Caco-2 (cell line): ENCODE measurements around the gene ZNF630. TPM values are rescaled to one million over a fixed set of nuclear protein-coding genes. Genes with fewer than 3 reads are reported as not detected.

Experiments
- BruUV-seq: library from RNA; stranded (reverse); fragments of 400-500 nt; replicated peaks from 2 replicates; lab custom pipeline; 2021; lab: Mats Ljungman, UMichigan
- CTCF ChIA-PET: fragments of 300-600 bp; sonication (Branson Sonifier 250); formaldehyde crosslinking; loops from one replicate; lab custom pipeline; 2022; ENCODE audit warnings: antibody characterized with exemption; lab: Charles Lee
- POLR2A ChIA-PET: fragments of 300-600 bp; sonication (Branson Sonifier 250); formaldehyde crosslinking; loops from one replicate; lab custom pipeline; 2022; ENCODE audit warnings: antibody characterized with exemption; lab: Charles Lee
- DNase-seq, 2 experiments: peaks; one replicate each; pipeline versions ENCODE4 v3.0.0 to v3.0.0-alpha.2; 2020 to 2022
- H3K27me3 ChIP-seq: replicated peaks from 2 replicates; pipeline ENCODE4 v1.6.0; 2011; ENCODE audit warnings: low read length; ENCODE audit not compliant: control insufficient read depth, insufficient read depth
- H3K36me3 ChIP-seq: 2 replicates; pipeline ENCODE4 v1.5.1; 2011; ENCODE audit warnings: low read length; ENCODE audit not compliant: control insufficient read depth, insufficient read depth
- H3K4me1 ChIP-seq: fragments of 250-450 bp; sonication (Bioruptor Pico); 2 replicates; pipeline ENCODE4 v1.5.1; 2020; ENCODE audit warnings: mild to moderate bottlenecking
- H3K4me3 ChIP-seq: 2 replicates; pipeline ENCODE4 v1.5.1; 2011; ENCODE audit warnings: low read depth, mild to moderate bottlenecking, control low read depth, low read length
- H3K9me3 ChIP-seq: fragments of 250-450 bp; sonication (Bioruptor Pico); 2 replicates; pipeline ENCODE4 v1.5.1; 2020; ENCODE audit warnings: mild to moderate bottlenecking, moderate library complexity
- H3K27ac Mint-ChIP-seq: one replicate; pipeline ENCODE4 v1.8.0; 2022; ENCODE audit warnings: mixed read lengths; ENCODE audit not compliant: unreplicated experiment
- H3K27me3 Mint-ChIP-seq: one replicate; pipeline ENCODE4 v1.8.0; 2022; ENCODE audit warnings: mixed read lengths; ENCODE audit not compliant: insufficient read depth, unreplicated experiment
- H3K36me3 Mint-ChIP-seq: one replicate; pipeline ENCODE4 v1.8.0; 2022; ENCODE audit warnings: mild to moderate bottlenecking, mixed read lengths; ENCODE audit not compliant: insufficient read depth, unreplicated experiment
- H3K4me1 Mint-ChIP-seq: one replicate; pipeline ENCODE4 v1.8.0; 2022; ENCODE audit warnings: low read depth, mixed read lengths; ENCODE audit not compliant: unreplicated experiment
- H3K4me3 Mint-ChIP-seq: one replicate; pipeline ENCODE4 v1.8.0; 2022; ENCODE audit warnings: mild to moderate bottlenecking, moderate library complexity, mixed read lengths; ENCODE audit not compliant: unreplicated experiment
- H3K9me3 Mint-ChIP-seq: one replicate; pipeline ENCODE4 v1.8.0; 2022; ENCODE audit warnings: mixed read lengths; ENCODE audit not compliant: unreplicated experiment
- CTCF ChIP-seq, 2 experiments: fragments of 200-600 bp in 1 of 2; IDR thresholded peaks; 1 replicate in 1 of 2; 2 replicates in 1 of 2; pipeline versions ENCODE4 v1.5.1 to v1.8.0; 2011 to 2022; ENCODE audit warnings: antibody characterized with exemption in 1 of 2, control low read depth in 1 of 2, inconsistent platforms in 1 of 2, low read depth in 1 of 2, low read length in 1 of 2, mild to moderate bottlenecking in 1 of 2, moderate library complexity in 1 of 2; ENCODE audit not compliant: insufficient read depth in 1 of 2, severe bottlenecking in 1 of 2, unreplicated experiment in 1 of 2
- intact Hi-C: fragments of 100-400 bp; cut with micrococcal nuclease; formaldehyde crosslinking; loops from one replicate; pipeline ENCODE4 v1.10.0; 2022; ENCODE audit not compliant: unreplicated experiment
- total RNA-seq: library from RNA; stranded (reverse); gene quantifications from 2 replicates; pipeline ENCODE4 v1.2.3, GENCODE V29; 2022

Gene ZNF630
- total RNA-seq, 1 experiment from 2014 or later: 2.7 TPM

- Histone ChIP-seq H3K9me3 (no peaks in the 10 kb centered on the region), H3K4me3 (no peak overlapping the region), H3K4me1 (peaks cover 14% of the 10 kb centered on the region), H3K27me3 (no peaks in the 10 kb centered on the region), H3K36me3 (no peaks in the 10 kb centered on the region)
- no peaks in the 10 kb centered on the region for H3K27me3 Mint-ChIP-seq
- no peak for DNase-seq
- BruUV-seq: no TSS peak
- peaks cover 8% of the 10 kb centered on the region for H3K4me1 Mint-ChIP-seq
- no peaks in the 10 kb centered on the region for H3K9me3 Mint-ChIP-seq
- intact Hi-C loops: no loop called here
- no peaks in the 10 kb centered on the region for H3K36me3 Mint-ChIP-seq
- peak overlapping the region; percentile 63 for H3K27ac Mint-ChIP-seq
- ChIA-PET CTCF (interaction anchor here (0.5 kb wide), 1 partner anchor 454 kb away, joined by 3 read pairs; no protein-coding TSS in a partner anchor), POLR2A (no interaction called here)
- TF ChIP-seq CTCF (IDR thresholded peaks at IDR 0.05; ENCODE audit: insufficient read depth in 1 of 2, low read depth in 1 of 2, low read length in 1 of 2, severe bottlenecking in 1 of 2, unreplicated experiment in 1 of 2): no peak
- H3K4me3 Mint-ChIP-seq: no peak overlapping the region
These were observed 14.6 kb upstream of the ZNF630 start for GRCh38 chrX:48086082-48086481.

DNA sequence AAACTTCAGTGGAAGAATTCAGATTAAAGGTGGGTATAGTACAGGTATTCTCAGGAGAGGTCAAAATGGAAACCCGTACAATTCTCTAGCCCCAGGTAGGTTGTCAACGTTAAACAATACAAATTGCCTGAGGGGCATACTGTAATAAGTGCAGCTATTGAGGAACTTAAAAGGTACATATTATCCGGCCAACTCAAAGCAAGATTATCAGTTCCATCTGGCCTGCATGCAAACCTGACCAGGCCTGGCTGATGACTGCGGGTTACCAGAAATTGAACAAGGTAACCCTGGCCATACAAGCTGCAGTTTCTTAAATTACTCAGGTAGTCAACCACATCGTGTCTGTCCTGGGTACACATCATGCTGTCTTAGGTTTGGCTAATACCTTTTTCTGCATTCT, 12.3 kb upstream of the ZNF630 start:
- BruUV-seq: no TSS peak
- Mint-ChIP-seq H3K4me3 (no peak overlapping the region), H3K27me3 (no peaks in the 10 kb centered on the region), H3K36me3 (no peaks in the 10 kb centered on the region), H3K27ac (no peak overlapping the region), H3K9me3 (no peaks in the 10 kb centered on the region), H3K4me1 (no peaks in the 10 kb centered on the region)
- no peak for DNase-seq
- no peaks in the 10 kb centered on the region for H3K36me3 ChIP-seq
- ChIA-PET CTCF (no interaction called here), POLR2A (no interaction called here)
- no peaks in the 10 kb centered on the region for H3K9me3 ChIP-seq
- no peak overlapping the region for H3K4me3 ChIP-seq
- intact Hi-C loops: loop anchor here (1.0 kb wide), 2 partner anchors 411 to 428 kb away; no protein-coding TSS in a partner anchor
- no peaks in the 10 kb centered on the region for H3K4me1 ChIP-seq
- no peak for TF ChIP-seq CTCF (IDR thresholded peaks at IDR 0.05; ENCODE audit: insufficient read depth in 1 of 2, low read depth in 1 of 2, low read length in 1 of 2, severe bottlenecking in 1 of 2, unreplicated experiment in 1 of 2)
- no peaks in the 10 kb centered on the region for H3K27me3 ChIP-seq

- Histone ChIP-seq H3K4me1 (no peaks in the 10 kb centered on the region), H3K27me3 (no peaks in the 10 kb centered on the region), H3K36me3 (no peaks in the 10 kb centered on the region), H3K9me3 (no peaks in the 10 kb centered on the region), H3K4me3 (no peak overlapping the region)
- Mint-ChIP-seq H3K9me3 (no peaks in the 10 kb centered on the region), H3K27me3 (no peaks in the 10 kb centered on the region), H3K36me3 (no peaks in the 10 kb centered on the region), H3K4me1 (no peaks in the 10 kb centered on the region), H3K27ac (no peak overlapping the region), H3K4me3 (no peak overlapping the region)
- TF ChIP-seq CTCF (IDR thresholded peaks at IDR 0.05; ENCODE audit: insufficient read depth in 1 of 2, low read depth in 1 of 2, low read length in 1 of 2, severe bottlenecking in 1 of 2, unreplicated experiment in 1 of 2): peak; percentile 30 to 39
- DNase-seq: peak; percentile 46
- intact Hi-C loops: loop anchor here (1.0 kb wide), 2 partner anchors 411 to 428 kb away; no protein-coding TSS in a partner anchor
- POLR2A ChIA-PET: interaction anchor here (0.6 kb wide), 1 partner anchor 254 kb away, joined by 8 read pairs; no protein-coding TSS in a partner anchor
- CTCF ChIA-PET: interaction anchor here (0.6 kb wide), 1 partner anchor 1097 kb away, joined by 8 read pairs; no protein-coding TSS in a partner anchor
- BruUV-seq: no TSS peak
These were observed 11.8 kb upstream of the ZNF630 start for GRCh38 chrX:48083212-48083611.
